Measurements from ENCODE around the gene MC1R.

The MC1R gene

DNA sequence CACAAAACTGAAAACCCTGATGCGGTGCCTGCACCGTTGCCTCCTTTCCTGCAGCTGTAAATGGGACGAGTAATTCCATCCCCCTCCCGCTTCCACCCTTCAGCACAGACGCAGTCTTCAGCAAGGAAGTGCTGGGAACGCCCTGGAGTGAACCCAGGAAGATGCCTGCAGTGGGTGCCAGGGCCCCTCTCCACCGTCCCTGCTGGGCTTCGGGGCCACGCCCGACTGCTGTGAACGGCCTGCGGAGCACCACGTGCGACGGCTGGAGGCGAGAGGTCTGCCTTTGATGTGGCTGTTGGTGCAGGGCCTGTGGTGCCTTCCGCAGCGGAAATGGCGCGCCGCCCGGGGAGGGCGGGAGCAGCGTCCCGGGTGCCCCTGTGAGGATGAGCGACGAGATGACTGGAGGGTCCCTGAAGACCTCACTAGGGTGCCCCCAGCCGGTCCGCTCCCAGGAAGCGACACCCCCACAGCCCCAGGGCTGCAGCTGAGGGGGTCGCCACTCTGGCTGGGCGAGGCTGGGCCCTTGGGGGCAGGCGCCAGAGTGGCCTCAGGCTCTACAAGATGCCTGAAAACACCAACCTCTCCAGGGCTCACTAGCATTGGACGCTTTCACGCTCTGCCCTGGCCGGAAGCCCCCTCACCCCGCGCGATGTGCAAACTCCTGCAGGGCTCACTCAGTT is 749 bp upstream of the MC1R start:
- Histone ChIP-seq H3K4me3 (ENCODE audit: low read depth, low read length) (peak overlapping the region; percentile 67), H3K79me2 (ENCODE audit: control insufficient read depth, insufficient read depth, low read length, unreplicated experiment) (peaks cover 6% of the 10 kb centered on the region), H3K4me1 (ENCODE audit: control insufficient read depth, insufficient read depth, low read length, unreplicated experiment) (peaks cover 36% of the 10 kb centered on the region), H2AFZ (ENCODE audit: low read length, unreplicated experiment) (peak overlapping the region; percentile 6), H3K27me3 (ENCODE audit: insufficient read depth, low read length) (no peaks in the 10 kb centered on the region), H3K36me3 (ENCODE audit: insufficient read depth, low read length) (peaks cover 6% of the 10 kb centered on the region; the same call in 1 of the 2 replicates), H3K27ac (ENCODE audit: low read depth, low read length) (peak overlapping the region; percentile 66)

DNA sequence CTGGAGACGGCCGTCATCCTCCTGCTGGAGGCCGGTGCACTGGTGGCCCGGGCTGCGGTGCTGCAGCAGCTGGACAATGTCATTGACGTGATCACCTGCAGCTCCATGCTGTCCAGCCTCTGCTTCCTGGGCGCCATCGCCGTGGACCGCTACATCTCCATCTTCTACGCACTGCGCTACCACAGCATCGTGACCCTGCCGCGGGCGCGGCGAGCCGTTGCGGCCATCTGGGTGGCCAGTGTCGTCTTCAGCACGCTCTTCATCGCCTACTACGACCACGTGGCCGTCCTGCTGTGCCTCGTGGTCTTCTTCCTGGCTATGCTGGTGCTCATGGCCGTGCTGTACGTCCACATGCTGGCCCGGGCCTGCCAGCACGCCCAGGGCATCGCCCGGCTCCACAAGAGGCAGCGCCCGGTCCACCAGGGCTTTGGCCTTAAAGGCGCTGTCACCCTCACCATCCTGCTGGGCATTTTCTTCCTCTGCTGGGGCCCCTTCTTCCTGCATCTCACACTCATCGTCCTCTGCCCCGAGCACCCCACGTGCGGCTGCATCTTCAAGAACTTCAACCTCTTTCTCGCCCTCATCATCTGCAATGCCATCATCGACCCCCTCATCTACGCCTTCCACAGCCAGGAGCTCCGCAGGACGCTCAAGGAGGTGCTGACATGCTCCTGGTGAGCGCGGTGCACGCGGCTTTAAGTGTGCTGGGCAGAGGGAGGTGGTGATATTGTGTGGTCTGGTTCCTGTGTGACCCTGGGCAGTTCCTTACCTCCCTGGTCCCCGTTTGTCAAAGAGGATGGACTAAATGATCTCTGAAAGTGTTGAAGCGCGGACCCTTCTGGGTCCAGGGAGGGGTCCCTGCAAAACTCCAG is 1.1 kb downstream of the MC1R start:
- peaks cover 20% of the 10 kb centered on the region for H3K79me2 ChIP-seq (ENCODE audit: control insufficient read depth, insufficient read depth, low read length, unreplicated experiment)
- H3K27ac ChIP-seq (ENCODE audit: low read depth, low read length): peak overlapping the region; percentile 92
- no peaks in the 10 kb centered on the region for H3K27me3 ChIP-seq (ENCODE audit: insufficient read depth, low read length)
- no peaks in the 10 kb centered on the region for H3K36me3 ChIP-seq (ENCODE audit: insufficient read depth, low read length)
- no peak overlapping the region for H2AFZ ChIP-seq (ENCODE audit: low read length, unreplicated experiment)
- H3K4me3 ChIP-seq (ENCODE audit: low read depth, low read length): no peak overlapping the region
- H3K4me1 ChIP-seq (ENCODE audit: control insufficient read depth, insufficient read depth, low read length, unreplicated experiment): peaks cover 43% of the 10 kb centered on the region

DNA sequence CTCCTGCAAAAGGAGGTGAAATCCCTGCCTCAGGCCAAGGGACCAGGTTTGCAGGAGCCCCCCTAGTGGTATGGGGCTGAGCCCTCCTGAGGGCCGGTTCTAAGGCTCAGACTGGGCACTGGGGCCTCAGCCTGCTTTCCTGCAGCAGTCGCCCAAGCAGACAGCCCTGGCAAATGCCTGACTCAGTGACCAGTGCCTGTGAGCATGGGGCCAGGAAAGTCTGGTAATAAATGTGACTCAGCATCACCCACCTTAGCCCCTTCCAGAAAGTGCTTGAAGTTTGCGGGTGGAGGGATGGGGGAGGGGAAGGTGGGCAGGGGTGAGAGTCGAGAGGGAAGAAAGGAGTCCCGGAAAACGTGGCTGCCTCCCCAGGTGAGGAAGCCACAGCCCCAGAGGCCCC is 2.1 kb downstream of the MC1R start:
- H3K4me1 ChIP-seq (ENCODE audit: control insufficient read depth, insufficient read depth, low read length, unreplicated experiment): peaks cover 50% of the 10 kb centered on the region
- no peak overlapping the region for H2AFZ ChIP-seq (ENCODE audit: low read length, unreplicated experiment)
- H3K79me2 ChIP-seq (ENCODE audit: control insufficient read depth, insufficient read depth, low read length, unreplicated experiment): peaks cover 24% of the 10 kb centered on the region
- peak overlapping the region; percentile 92 for H3K27ac ChIP-seq (ENCODE audit: low read depth, low read length)
- H3K27me3 ChIP-seq (ENCODE audit: insufficient read depth, low read length): no peaks in the 10 kb centered on the region
- H3K4me3 ChIP-seq (ENCODE audit: low read depth, low read length): peak overlapping the region; percentile 94; the same call in 1 of the 2 replicates
- no peaks in the 10 kb centered on the region for H3K36me3 ChIP-seq (ENCODE audit: insufficient read depth, low read length)

DNA sequence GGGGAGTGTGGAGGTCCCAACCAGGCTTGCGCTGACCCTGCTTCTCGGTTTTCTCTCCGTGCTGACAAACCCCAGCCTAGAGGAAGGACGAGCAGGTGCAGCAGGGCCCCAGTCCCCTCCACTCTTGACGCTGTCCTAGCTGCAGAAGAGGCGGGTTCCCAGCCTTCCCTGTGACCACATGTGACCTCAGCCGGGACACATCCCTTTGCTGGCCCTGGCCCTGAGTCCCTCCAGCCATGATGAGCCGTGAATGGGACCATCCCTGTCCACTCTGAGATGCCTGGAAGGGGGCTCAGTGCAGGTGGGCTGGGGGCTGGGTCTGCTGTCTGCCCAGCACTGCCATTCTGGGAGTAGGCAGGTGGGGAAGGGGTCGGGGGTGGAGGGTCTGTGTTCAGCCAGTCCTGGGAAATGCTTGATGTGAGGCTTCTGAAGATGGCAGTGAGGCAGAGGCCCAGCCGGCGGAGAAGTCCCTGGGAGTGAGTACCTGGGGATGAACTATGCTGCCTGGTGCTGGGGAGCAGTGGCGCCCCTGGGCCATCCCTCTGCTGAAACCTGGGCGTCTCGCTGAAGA is 2.6 kb downstream of the MC1R start:
- H3K79me2 ChIP-seq (ENCODE audit: control insufficient read depth, insufficient read depth, low read length, unreplicated experiment): peaks cover 27% of the 10 kb centered on the region
- H2AFZ ChIP-seq (ENCODE audit: low read length, unreplicated experiment): no peak overlapping the region
- peak overlapping the region; percentile 94 for H3K4me3 ChIP-seq (ENCODE audit: low read depth, low read length)
- no peaks in the 10 kb centered on the region for H3K27me3 ChIP-seq (ENCODE audit: insufficient read depth, low read length)
- H3K4me1 ChIP-seq (ENCODE audit: control insufficient read depth, insufficient read depth, low read length, unreplicated experiment): peaks cover 50% of the 10 kb centered on the region
- H3K27ac ChIP-seq (ENCODE audit: low read depth, low read length): peak overlapping the region; percentile 92
- H3K36me3 ChIP-seq (ENCODE audit: insufficient read depth, low read length): no peaks in the 10 kb centered on the region

DNA sequence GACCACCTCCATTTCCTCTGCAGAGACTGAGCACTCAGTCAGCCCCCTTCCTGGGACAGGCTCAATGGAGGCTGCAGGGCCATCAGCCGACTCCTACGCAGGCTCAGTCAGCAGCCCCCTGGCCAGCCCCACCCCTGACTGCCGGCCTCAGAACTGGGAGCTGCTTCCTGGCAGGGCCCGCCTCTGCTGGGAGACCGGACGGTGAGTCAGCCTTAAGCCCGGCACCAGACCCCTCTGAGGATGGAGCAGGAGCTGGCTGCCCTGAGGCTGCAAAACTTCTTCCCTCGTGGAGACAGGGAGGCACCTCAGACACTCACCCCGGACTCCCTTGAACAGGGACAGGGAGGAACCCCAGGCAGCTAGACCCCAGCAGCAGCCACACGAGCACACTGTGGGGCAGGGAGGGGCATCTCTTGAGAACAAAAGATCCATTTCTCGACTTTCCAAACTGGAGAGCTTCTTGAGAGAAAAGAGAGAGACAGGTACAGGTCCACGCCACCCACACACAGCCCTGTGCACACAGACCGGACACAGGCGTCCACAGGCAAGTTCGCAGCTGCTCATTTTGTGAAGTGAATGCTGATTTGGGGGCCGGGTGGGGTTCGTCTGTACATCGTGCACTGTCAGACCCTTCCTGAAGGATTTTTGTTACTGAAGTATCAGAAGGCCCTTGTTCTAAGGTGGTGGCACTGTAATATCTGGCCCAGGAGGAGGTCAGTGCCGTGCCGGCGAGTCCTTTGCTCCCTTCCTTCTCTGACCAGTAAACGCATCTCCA is 3.2 kb downstream of the MC1R start:
- Histone ChIP-seq H3K27me3 (ENCODE audit: insufficient read depth, low read length) (no peaks in the 10 kb centered on the region), H3K27ac (ENCODE audit: low read depth, low read length) (peak overlapping the region; percentile 92), H3K36me3 (ENCODE audit: insufficient read depth, low read length) (no peaks in the 10 kb centered on the region), H3K4me3 (ENCODE audit: low read depth, low read length) (peak overlapping the region; percentile 94), H2AFZ (ENCODE audit: low read length, unreplicated experiment) (no peak overlapping the region), H3K4me1 (ENCODE audit: control insufficient read depth, insufficient read depth, low read length, unreplicated experiment) (peaks cover 50% of the 10 kb centered on the region), H3K79me2 (ENCODE audit: control insufficient read depth, insufficient read depth, low read length, unreplicated experiment) (peaks cover 27% of the 10 kb centered on the region)

DNA sequence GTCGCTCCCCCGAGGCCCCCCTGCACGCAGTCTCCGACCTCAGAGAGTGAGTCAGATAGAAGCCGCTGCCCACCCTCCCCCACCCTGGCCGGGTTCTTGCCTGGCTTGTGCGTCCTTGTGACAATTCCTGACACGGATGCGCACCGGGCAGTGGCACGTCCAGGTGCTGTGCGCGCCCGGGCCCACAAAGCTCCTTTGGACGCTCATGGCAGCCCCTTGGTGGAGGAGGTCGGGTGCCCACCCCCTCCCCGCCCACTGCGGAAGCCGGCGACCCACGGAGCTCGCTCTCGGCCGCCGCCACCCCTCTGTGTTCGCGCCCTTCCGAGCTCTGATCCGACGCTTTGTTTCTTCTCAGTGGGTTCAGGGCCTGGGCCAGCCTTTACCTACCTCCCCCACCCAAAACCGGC is 3.8 kb downstream of the MC1R start:
- Histone ChIP-seq H3K36me3 (ENCODE audit: insufficient read depth, low read length) (peaks cover 1% of the 10 kb centered on the region), H3K4me3 (ENCODE audit: low read depth, low read length) (peak overlapping the region; percentile 94), H3K27me3 (ENCODE audit: insufficient read depth, low read length) (no peaks in the 10 kb centered on the region), H3K4me1 (ENCODE audit: control insufficient read depth, insufficient read depth, low read length, unreplicated experiment) (peaks cover 50% of the 10 kb centered on the region), H3K27ac (ENCODE audit: low read depth, low read length) (peak overlapping the region; percentile 92), H3K79me2 (ENCODE audit: control insufficient read depth, insufficient read depth, low read length, unreplicated experiment) (peaks cover 29% of the 10 kb centered on the region), H2AFZ (ENCODE audit: low read length, unreplicated experiment) (peak overlapping the region; percentile 29)

DNA sequence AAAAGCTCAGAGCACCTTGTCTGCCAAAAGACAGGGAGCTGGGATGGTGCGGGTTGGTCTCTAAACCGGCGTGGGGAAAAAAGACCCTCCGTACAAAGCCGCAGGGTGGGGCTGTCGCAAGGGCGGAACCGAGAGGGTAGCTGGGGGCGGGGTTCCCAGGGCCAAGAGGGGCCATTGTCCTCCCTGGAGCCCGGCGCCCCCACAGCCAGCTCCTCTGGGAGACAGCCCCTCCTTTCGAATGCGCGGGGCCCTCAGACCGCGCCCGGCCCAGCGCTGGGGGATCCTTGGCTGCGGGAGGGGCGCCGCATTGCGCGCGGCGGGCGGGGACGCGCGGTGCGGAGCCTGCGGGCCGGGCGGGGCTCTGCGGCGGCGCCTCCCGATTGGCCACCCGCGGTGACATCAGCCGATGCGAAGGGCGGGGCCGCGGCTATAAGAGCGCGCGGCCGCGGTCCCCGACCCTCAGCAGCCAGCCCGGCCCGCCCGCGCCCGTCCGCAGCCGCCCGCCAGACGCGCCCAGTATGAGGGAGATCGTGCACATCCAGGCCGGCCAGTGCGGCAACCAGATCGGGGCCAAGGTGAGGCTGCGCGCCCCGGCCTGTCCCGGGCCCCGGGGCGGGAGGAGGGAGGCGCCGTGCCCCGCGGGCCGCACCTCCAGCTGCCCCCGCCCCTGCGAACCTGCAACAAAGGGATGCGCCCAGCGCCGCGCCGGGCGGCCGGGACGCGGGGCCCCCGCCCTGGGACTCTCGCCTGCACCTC is 4.4 kb downstream of the MC1R start, which contains the start of gene TUBB3:
TUBB3 (plus strand) TSS at position 459 of the 756 bp plus-strand sequence; CDS start at position 519, 60 bp downstream.
- Histone ChIP-seq H3K27me3 (ENCODE audit: insufficient read depth, low read length) (no peaks in the 10 kb centered on the region), H3K27ac (ENCODE audit: low read depth, low read length) (peak within 1 kb of the TSS; percentile 92), H3K4me1 (ENCODE audit: control insufficient read depth, insufficient read depth, low read length, unreplicated experiment) (peaks cover 48% of the 10 kb centered on the region), H3K4me3 (ENCODE audit: low read depth, low read length) (peak within 1 kb of the TSS; percentile 94), H2AFZ (ENCODE audit: low read length, unreplicated experiment) (peak within 1 kb of the TSS; percentile 29), H3K36me3 (ENCODE audit: insufficient read depth, low read length) (peaks cover 3% of the 10 kb centered on the region), H3K79me2 (ENCODE audit: control insufficient read depth, insufficient read depth, low read length, unreplicated experiment) (peaks cover 32% of the 10 kb centered on the region)

DNA sequence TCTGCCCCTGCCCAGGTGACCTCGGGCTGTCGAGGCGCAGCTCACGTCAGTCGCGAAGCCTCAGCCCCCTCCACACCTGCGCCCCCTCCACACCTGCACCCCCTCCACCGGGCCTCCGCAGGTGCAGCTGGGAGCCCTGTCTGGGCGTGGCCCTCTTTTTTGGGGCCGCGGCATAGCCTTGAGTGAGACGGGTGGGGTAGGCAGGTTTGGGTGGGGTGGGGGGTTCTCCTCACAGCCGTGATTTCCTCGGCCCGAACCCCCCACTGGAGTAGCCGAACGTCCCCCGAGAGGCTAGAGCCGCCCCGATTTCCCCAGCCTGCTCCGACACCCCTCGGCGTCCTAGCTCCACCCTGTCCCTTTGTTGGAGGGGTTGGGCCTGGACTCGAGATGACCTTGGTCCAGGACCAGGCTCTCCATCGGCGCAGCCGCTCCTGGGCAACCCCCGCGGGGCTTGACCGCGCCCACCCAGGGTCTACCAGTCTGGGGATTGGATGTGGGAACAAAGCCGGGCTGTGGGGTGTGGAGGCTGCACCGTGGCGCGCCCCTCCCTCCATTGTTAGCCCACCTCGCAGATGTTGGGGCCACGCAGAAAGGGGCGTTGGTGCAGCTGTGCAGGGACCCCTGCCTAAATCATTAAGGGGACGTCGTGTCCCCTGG is 5.1 kb downstream of the MC1R start:
- H3K27me3 ChIP-seq (ENCODE audit: insufficient read depth, low read length): no peaks in the 10 kb centered on the region
- H3K4me3 ChIP-seq (ENCODE audit: low read depth, low read length): peak overlapping the region; percentile 94
- H3K4me1 ChIP-seq (ENCODE audit: control insufficient read depth, insufficient read depth, low read length, unreplicated experiment): peaks cover 41% of the 10 kb centered on the region
- no peak overlapping the region for H2AFZ ChIP-seq (ENCODE audit: low read length, unreplicated experiment)
- H3K79me2 ChIP-seq (ENCODE audit: control insufficient read depth, insufficient read depth, low read length, unreplicated experiment): peaks cover 32% of the 10 kb centered on the region
- no peak overlapping the region for H3K27ac ChIP-seq (ENCODE audit: low read depth, low read length)
- H3K36me3 ChIP-seq (ENCODE audit: insufficient read depth, low read length): peaks cover 3% of the 10 kb centered on the region

DNA sequence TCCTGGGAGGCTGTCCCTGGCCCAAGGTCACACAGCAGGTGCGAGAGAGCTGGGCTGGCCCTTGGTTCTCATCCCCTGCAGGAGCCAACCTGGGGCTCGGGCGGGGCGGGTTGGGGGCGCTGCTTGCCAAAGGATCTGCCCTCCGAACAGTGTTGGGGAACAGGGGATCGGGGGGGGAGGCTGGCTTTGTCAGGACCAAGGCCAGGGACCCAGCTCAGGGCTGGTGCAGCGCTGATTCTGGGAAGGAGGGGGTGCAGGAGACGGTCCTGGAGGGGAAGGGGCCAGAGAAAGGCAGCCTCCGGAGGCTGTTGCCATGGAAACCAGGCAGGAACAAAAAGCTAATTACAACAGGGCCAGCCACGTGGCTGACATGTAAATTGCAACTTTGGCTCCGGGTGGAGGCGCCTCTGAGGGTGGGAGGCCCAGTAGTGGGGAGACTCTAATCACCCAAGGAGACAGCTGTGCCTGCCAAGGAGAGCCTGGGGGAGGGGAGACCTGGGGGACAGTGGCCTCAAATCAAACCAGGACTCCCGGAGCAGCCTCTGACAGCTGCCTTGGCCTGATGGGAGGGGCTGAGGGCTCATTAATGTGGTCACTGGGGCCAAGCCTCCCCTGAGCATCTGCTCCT is 5.7 kb downstream of the MC1R start:
- Histone ChIP-seq H3K27me3 (ENCODE audit: insufficient read depth, low read length) (no peaks in the 10 kb centered on the region), H3K36me3 (ENCODE audit: insufficient read depth, low read length) (peaks cover 7% of the 10 kb centered on the region), H2AFZ (ENCODE audit: low read length, unreplicated experiment) (no peak overlapping the region), H3K4me1 (ENCODE audit: control insufficient read depth, insufficient read depth, low read length, unreplicated experiment) (peaks cover 36% of the 10 kb centered on the region), H3K4me3 (ENCODE audit: low read depth, low read length) (peak overlapping the region; percentile 94), H3K27ac (ENCODE audit: low read depth, low read length) (no peak overlapping the region), H3K79me2 (ENCODE audit: control insufficient read depth, insufficient read depth, low read length, unreplicated experiment) (peaks cover 27% of the 10 kb centered on the region)
